NCI-H2029 (cell line): ENCODE results near the gene MRPL53.
"Not testable (repeated sequence)": the region's sequence is repeated elsewhere in the genome, so short reads cannot be mapped to it uniquely, and the experiment has no call there.

Experiments used
- DNase-seq: peaks from one replicate; lab custom pipeline; 2025; lab: John Stamatoyannopoulos, UW

MRPL53 gene

GRCh38 chr2:74502720-74503505 is 30.4 kb upstream of the MRPL53 start:
- DNase-seq = no peak

DNA sequence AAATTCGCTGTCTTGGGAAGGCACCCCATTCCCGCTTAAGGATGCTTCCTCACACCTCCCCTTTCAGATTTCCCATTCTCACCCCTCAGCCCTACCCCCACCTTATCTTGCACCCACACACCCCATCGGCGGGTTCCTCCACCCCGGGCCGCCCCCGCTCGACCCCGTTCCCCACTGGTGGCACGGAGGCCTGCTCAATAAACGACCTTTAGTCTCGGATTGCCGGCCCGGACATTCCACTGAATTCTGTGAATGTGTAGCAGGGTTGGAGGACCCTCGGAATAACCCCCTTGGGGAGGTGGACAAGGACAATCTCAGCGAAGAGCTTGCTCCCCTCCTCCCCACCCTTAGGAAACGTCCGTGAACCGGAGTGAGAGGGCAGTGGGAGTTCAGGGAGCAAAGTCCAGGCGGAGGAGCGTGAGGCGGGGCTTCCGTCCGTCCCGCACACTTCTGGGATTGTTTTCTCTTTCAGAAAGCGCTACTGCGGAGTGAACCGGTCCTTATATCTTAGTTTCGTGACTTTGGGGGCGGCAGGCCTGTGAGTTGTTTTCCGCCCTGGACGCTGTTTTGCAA is 29.8 kb upstream of the MRPL53 start:
- no peak for DNase-seq

GRCh38 chr2:74501335-74502071 is 29.0 kb upstream of the MRPL53 start:
- DNase-seq = no peak

DNA sequence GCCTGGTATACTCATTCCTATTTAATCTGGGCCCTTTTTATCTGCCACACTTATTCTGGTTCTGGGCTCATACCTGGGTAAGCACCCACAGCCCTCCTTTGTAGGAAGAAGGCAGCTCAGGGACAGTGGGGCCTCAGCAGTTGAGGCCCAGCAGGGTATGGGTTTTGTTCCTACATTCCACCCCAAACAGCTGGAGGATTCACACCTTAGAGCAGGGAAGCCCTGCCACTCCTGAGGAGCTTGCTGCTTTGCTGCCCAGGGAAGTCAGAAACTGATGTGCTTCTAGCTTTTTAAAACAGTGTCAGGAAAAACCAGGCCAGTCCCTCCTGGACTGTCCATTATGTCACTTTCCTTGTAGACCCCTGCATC is 28.1 kb upstream of the MRPL53 start:
- no peak for DNase-seq

DNA sequence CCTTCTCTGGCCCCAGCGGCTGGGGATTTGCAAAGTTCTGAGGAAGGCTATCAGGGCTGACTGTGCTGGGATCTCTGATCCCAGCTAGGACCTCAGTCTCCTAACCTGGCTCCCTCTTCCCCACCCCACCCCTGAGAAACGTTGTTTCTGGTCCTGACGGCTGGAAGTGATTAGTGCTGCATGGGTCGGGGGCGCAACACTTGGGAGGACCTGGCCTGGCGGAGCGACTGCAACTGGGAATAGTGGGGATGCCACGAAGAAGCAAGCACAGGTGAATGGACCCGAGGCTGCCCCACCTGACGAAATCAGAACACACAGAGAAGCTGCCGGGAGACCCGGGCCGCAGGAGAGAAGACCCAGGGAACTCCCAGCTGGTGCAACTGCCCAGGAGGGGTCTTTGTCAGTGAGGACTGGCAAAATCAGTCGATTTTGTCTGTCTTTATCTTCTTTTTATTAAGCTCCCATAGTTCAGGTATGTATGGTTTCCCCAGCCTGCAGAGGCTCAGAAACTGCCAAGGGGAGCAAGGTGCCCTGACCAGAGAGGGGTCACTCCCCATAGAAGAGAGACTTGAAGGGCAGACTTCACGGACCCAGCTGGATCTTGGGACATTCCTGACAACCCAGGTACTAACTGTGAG is 27.6 kb upstream of the MRPL53 start:
- DNase-seq = no peak

DNA sequence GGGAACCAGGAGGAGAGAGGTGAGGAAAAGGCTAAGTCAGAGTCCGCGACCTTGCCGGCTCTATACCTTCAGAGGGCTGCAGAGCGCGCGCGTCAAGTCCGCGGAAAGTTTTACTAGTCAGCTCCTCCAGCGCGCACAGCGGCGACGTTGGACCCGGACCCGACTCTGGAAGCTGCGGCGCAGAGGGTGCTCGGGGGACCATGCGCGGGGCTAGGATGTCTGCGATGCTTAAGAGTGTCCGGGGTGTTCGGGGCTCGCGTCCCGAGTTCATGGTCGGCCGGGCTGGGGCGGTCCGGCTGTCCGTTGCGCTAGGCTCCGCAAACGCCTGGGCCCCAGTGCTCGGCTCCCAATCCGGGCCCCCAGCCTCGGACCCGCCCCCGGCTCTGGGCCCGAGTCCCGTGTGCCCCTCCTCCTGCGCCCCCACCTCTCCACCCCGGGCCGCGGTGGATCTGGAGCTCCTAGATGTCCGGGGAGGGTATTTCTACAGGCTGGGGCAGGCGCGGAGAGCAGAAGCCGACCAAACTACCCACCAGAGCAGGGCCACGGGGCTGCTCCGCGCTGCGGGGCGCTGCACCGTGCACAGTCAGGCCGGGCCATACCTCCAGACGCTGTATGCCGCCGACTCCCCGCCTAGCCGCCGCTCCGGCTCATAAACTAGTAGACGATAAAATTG is 26.9 kb upstream of the MRPL53 start, which contains the start of gene LBX2:
TSS of gene LBX2 (minus strand) at position 337 of the 673 bp plus-strand sequence. CDS start at position 271, 66 bp downstream.
- no peak for DNase-seq

DNA sequence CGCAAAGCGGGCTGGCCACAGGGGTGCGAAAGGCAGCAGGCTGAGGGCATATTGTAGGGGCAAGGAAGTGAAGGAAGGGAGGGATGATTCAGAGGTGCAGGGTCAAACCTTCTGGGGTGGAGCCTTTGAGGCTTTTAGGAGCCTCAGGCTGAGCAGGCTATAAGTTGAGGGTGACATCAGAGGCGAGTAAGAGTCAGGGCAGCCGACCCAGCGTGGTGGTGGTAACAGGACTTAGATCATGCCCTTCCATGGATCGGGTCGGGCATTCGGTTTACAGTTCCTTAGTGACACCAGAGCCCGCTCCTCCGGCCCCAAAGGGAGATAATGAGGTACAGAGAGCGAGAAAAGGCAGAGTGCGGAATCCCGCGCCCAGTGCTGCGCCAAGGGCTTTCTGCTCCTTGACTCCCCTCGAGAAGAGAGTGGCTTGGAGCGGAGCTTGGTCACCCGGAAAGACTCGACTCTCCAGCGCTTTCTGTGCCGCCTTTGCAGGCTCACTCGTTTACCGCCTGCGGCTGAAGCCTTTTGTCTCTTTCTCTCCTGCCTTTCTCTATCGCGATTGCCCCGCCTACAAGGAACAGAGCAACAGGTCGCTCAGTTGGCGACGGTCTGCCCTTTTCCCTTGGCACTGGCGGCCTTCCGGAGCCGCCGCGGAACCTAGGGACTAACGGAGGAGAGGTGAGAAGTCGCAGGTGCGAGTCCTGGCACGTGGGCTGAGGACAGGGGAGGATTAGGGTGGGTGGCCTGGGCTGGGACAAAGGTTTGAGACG is 26.2 kb upstream of the MRPL53 start:
- no peak for DNase-seq

- no peak for DNase-seq
These were observed 25.5 kb upstream of the MRPL53 start for GRCh38 chr2:74497777-74498499.

DNA sequence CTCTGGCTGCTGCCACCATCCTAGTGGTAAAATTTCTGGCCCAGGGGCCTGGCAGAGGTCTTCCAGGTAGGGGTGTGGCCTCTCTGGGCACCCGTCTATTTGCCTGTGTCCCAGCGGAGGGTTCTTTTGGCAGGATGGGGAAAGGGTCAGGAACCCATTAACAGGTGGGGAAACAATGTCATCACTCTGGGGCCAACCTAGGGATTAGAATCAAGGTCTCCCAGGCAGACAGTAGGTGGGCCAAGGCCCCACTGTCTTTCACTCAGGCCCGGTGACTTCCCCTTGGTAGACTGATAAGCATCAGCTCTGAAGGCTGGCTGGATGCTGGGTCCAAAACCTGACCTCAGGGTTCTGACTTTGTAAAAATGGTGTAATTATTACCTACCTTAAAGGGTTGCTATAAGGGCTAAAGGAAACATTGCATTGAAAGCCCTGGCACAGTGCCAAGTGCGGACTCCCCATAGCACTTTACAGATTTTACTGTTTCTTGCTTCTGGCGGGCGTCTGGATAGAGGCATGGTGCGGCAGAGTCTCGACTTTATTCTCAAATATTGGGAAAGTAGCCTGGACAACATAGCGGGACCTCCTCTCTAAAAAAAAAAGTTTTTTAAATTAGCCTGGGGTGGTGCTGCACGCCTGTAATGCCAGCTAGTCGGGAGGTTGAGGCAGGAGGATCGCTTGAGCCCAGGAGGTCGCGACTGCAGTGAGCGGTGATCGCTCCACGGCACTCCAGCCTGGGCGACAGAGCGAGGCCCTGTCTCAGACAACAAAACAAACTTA is 24.7 kb upstream of the MRPL53 start:
- DNase-seq = no peak

- DNase-seq = no peak
These were observed 23.0 kb upstream of the MRPL53 start for GRCh38 chr2:74495440-74495839.

DNA sequence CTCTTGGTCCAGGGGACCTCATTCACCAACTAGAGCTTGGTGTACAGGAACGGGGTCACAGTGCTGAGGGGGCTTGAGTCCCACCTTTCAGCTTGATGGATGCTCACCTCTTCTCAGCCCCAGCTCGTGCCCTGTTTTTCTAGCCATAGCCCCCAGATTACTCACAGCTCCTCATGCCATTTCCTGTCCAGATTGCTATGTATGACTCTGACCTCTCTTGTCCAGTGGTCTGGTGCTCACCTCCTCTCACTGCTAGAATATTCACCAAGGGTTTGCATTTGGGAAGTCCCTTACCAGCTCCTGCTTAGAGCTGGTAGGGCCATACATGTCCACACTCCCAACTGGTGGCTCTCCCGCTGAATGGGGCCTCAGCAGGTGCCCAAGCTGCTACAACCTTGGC is 21.1 kb upstream of the MRPL53 start:
- no peak for DNase-seq

DNA sequence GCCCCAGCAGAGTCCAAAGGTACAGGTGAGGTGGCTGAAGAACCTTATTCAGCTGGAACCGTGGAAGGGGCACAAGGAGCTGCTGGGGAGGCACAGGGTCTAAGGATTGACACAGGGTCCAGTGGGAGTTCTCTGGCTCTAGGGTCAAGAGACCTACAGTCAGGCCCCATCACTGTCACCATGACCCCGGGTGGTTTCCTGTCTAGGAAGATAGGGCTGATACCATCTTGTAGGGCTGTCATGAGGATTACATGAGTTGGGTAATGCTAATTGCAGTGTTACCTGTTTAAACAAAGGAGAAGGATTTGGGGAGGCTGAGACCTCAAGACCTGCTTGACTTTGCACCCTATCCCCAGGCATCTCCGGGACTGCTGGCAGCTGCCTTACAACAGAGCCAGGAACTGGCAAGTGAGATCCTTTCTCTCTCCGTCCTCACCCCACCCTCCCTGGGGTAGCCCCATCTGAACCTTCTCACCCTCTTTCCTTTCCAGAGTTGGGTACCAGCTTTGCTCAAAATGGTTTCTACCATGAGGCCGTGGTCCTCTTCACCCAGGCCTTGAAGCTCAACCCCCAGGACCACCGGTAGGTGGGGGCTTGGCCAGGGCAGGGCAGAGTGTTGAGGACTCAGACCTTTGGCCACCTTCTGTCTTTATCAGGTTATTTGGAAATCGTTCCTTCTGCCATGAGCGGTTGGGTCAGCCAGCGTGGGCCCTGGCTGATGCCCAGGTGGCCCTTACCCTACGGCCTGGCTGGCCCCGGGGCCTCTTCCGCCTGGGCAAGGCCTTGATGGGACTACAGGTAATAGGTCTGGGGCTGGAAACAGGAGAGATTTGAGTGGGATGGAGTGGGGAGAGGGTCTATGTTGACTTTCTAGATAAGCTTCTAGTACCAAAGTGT is 19.4 kb upstream of the MRPL53 start:
- DNase-seq = no peak

DNA sequence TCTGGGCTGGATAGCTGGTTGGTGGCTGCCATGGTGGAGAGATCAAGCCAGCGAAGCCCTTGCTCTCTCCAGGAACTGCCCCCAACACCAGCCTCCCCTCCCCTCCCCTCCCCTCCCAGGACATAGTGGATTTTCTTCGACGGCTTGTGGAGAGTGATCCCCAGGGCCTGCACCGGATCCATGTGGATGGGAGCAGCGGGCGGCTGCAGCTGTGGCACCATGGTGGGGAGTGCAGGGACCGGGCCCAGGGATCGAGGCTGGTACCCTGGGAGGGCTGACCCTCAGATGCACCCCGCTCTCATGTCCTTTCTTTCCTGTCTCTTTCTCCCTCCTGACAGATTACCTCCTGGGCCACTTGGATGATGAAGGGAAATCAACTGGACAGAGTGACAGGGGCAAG is 17.4 kb upstream of the MRPL53 start:
- DNase-seq = no peak

- no peak for DNase-seq
These were observed 16.4 kb upstream of the MRPL53 start for GRCh38 chr2:74488643-74489481.

DNA sequence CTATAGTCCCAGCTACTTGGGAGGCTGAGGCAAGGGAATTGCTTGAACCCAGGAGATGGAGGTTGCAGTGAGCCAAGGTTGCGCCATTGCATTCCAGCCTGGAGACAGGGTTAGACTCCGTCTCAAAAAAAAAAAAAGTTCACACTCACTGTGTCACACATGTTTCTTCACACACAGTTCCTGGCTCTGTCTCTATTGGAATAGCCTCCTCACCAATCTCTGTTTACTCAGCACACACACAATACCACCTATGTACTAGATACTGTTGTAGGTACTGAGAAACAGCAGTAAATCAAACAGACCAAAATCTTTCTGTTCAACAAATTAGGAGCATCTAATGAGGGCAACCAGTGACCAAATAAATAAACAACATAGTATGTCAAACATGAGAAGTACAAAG is 13.7 kb upstream of the MRPL53 start:
- no peak for DNase-seq

GRCh38 chr2:74483675-74484164 is 11.2 kb upstream of the MRPL53 start:
- not testable (repeated sequence) for DNase-seq

- DNase-seq = peak; percentile 85
These were observed 10.6 kb upstream of the MRPL53 start, which contains the start of the genes CCDC142 and TTC31 for GRCh38 chr2:74482801-74483674. CCDC142 (minus strand) TSS chr2:74482998; CDS start chr2:74482837, 161 bp downstream. TTC31 (plus strand) TSS chr2:74483081; CDS start chr2:74483096, 15 bp downstream.
